ENCODE results near the gene PROSER3.
"Not testable (repeated sequence)": the region's sequence is repeated elsewhere in the genome, so short reads cannot be mapped to it uniquely, and the experiment has no call there.

PROSER3 gene

GRCh38 chr19:35722897-35723296 lies 35.1 kb upstream of the PROSER3 start:
- DNase-seq: no peak

- DNase-seq: no peak
Measured at GRCh38 chr19:35723671-35724070, 34.3 kb upstream of the PROSER3 start.

DNA sequence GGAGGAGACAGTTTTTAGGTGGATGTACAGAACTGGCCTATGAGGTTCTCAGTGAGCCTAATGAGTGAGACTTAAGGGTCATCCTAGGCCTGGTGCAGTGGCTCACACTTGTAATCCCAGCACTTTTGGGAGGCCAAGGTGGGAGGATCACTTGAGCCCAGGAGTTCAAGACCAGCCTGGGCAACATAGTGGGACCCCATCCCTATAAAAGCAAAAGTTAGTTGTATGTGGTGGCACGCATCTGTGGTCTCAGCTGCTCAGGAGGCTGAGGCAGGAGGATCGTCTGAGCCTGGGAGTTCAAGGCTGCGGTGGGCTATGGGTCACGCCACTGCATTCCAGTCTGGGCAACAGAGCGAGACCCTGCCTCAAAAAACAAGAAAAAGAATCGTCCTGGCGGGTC lies 33.8 kb upstream of the PROSER3 start:
- DNase-seq: not testable (repeated sequence)

DNA sequence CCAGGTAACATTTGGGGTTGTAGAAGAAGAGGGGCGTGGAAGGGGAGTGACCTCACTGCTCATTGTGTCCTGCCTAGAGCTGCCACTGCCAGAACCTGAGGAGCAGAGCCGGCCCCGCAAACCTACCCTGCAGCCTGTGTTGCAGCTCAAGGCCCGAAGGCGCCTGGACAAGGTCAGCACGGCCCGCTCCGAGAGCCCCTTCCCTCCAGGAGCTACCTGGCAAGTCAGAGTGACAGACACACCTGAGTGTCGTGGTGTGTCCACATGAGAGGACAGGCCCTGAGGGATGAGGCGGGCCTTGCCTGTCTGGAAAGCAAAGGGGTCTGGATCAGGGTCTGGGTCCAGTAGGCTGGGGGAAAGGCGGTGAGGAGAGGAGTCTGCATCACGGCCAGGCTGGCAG lies 33.4 kb upstream of the PROSER3 start:
- no peak for DNase-seq

DNA sequence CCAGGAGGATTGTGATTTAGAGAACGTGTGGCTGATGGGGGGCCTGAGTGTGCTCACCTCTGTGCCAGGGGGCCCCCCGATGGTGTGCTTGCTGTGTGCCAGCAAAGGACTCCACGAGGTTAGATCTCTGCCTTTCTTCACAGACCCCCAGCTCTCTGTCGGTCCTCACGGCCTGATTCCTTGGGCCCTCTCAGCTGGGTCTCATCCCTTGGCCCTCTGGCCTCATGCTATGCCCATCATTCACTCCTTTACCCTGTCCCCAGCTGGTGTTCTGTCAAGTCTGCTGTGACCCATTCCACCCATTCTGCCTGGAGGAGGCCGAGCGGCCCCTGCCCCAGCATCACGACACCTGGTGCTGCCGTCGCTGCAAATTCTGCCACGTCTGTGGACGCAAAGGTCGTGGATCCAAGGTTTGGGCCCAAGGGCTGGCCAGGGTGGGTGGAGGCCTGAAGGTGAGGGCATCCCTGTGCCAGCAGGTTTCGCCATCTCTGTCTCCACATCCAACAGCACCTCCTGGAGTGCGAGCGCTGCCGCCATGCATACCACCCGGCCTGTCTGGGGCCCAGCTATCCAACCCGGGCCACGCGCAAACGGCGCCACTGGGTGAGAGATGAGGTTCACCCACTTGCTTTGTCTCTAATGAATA lies 32.6 kb upstream of the PROSER3 start:
- no peak for DNase-seq

GRCh38 chr19:35727053-35727955 lies 30.7 kb upstream of the PROSER3 start:
- DNase-seq: no peak

DNA sequence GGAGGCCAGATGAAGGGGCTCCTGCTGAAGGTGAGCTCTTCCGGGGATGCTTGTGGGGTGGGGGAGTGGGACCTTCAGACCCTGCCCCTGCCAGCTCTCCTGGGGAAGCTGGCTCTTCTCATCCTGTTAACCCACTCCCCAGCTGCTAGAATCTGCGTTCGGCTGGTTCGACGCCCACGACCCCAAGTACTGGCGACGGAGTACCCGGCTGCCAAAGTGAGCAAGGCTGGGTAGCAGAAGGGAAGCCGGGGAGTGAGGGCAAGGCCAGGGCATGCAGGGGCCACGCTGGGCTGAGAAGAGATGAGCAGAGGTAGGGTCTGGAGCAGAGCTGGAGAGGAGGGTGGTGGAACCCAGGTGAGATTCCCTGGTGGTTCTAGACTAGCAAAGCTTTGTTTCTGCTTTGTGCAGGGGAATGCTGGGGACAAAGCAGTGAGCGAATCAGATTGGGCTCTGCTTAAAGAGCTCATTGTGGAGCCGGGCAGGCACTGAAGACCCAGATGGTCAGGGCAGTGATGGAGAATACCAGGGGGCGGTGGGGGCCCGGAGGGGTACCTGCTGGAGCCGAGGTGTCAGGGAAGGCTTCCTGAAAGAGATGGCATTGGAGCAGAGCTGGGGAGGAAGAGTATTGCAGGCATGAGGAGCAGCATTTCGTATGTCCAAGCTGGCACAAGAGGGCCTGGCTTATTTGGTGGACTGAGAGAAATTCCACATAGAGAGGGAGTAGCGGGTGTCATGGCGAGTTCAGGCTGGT lies 29.8 kb upstream of the PROSER3 start:
- DNase-seq: no peak

DNA sequence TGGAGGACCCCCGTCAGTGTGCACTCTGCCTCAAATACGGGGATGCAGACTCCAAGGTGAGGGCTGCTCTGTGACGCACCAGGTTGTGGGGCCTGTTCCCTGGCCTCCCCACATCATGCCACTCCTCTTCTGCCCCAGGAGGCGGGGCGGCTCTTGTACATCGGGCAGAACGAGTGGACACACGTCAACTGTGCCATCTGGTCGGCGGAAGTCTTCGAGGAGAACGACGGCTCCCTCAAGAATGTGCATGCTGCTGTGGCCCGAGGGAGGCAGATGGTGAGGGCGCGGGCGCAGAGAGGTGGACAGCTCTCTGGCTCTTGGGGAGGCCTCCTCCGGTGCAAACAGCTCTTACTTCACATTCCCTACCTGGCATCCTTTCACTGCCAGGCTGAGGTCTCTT lies 29.0 kb upstream of the PROSER3 start:
- DNase-seq: no peak

GRCh38 chr19:35729763-35730162 lies 28.2 kb upstream of the PROSER3 start:
- DNase-seq: no peak

GRCh38 chr19:35730326-35730725 lies 27.6 kb upstream of the PROSER3 start:
- DNase-seq: no peak

- no peak for DNase-seq
Measured at GRCh38 chr19:35731353-35731752, 26.6 kb upstream of the PROSER3 start.

- DNase-seq: no peak
Measured at GRCh38 chr19:35731779-35732405, 26.1 kb upstream of the PROSER3 start.

- no peak for DNase-seq
Measured at GRCh38 chr19:35732540-35733179, 25.3 kb upstream of the PROSER3 start.

DNA sequence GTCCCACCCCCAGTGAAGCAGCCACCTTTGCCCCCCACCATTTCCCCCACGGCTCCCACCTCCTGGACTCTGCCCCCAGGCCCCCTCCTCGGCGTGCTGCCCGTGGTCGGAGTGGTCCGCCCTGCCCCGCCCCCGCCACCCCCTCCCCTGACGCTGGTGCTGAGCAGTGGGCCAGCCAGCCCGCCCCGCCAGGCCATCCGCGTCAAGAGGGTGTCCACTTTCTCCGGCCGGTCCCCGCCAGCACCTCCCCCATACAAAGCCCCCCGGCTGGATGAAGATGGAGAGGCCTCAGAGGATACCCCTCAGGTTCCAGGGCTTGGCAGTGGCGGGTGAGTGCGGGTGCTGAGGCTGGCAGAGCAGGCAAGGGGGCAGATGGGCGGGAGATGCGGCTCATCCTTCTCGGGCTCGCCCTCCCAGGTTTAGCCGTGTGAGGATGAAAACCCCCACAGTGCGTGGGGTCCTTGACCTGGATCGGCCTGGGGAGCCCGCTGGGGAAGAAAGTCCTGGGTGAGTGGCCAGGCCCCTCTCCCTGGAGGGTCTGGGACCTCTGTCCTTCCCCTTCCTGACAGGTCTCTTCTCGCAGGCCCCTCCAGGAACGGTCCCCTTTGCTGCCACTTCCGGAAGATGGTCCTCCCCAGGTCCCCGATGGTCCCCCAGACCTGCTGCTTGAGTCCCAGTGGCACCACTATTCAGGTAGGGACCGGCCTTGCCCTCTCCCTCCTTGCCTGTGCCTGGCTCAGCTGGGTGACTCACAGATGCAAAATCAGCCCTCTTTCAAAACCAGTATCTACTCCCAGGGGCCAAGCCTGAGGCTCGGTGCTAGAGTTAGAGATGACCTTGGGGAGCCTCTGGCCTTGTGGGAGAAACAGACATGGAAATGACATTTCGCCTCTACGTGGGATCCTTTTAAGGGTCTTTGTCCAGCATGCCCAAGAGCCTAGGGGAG lies 24.5 kb upstream of the PROSER3 start:
- DNase-seq: no peak

- DNase-seq: no peak
Measured at GRCh38 chr19:35734273-35734672, 23.7 kb upstream of the PROSER3 start.

DNA sequence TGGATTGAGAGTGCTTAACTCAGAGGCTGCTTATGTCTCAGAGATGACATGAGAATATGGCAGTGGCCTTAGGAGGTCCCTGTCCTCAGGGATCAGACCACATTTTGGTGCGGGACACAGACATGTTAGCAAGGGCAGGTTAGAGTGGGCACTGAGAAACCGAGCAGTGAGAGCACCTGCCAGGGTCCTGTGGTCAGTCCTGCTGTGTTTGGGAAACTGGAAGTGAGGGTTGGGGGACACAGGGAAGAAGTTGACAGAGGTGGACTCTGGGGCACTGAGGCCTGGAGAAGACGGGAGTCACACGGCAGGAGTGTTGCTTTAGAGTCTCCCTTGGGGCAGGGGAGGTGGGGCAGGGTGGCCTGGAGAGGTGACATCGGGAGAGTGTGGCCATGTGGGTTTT lies 23.1 kb upstream of the PROSER3 start:
- no peak for DNase-seq

GRCh38 chr19:35736913-35737886 lies 20.8 kb upstream of the PROSER3 start:
- no peak for DNase-seq

DNA sequence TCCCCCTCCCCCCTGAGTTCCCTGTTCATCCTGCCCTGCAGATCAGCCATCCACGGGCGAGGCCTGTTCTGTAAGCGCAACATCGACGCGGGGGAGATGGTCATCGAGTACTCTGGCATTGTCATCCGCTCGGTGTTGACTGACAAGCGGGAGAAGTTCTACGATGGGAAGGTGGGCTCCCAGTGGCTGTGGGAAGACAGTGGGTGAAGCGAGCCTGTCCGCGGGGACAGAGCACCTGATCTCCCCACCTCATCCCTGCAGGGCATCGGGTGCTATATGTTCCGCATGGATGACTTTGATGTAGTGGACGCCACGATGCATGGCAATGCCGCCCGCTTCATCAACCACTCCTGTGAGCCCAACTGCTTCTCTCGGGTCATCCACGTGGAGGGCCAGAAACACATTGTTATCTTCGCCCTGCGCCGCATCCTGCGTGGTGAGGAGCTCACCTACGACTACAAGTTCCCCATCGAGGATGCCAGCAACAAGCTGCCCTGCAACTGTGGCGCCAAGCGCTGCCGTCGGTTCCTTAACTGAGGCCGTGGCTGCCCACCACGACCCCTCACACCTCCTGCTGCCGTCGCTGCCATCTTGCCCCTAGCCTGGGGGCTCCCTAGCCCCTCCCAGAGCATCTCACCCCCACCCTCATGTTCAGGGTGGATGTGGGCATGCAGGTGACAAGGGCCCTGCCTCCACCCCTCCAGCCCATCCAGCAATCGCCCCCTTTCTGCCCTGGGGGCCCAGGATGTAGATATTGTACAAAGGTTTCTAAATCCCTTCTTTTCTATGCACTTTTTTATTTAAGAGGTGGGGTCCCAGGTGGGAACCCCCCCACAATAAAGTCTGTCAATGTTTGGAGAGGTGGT lies 19.7 kb upstream of the PROSER3 start:
- DNase-seq: no peak

- no peak for DNase-seq
Measured at GRCh38 chr19:35738887-35739229, 19.1 kb upstream of the PROSER3 start.

Data from activated naive CD4-positive, alpha-beta T cell treated with anti-CD3 and anti-CD28 coated beads, Interleukin-2, amount 50 U/mL, for 16 hours (primary cell).